GM19035 (cell line): ENCODE data around the gene TRIM22.
"Not testable (repeated sequence)": the region's sequence is repeated elsewhere in the genome, so short reads cannot be mapped to it uniquely, and the experiment has no call there.

Source experiments
- ATAC-seq: cut with Tn5 transposase; IDR thresholded peaks from one replicate; pipeline ENCODE4 v1.9.1; 2021; ENCODE audit not compliant: unreplicated experiment

TRIM22 gene

GRCh38 chr11:5690216-5690615, 626 bp downstream of the TRIM22 start:
- no peak for ATAC-seq

- no peak for ATAC-seq
These were observed 1.1 kb downstream of the TRIM22 start for GRCh38 chr11:5690736-5691135.

GRCh38 chr11:5691238-5691963, 1.8 kb downstream of the TRIM22 start:
- ATAC-seq, result not testable (repeated sequence)

- no peak for ATAC-seq
These were observed 2.4 kb downstream of the TRIM22 start for GRCh38 chr11:5691964-5692361.

GRCh38 chr11:5694642-5695041, 5.1 kb downstream of the TRIM22 start:
- ATAC-seq, result no peak

- ATAC-seq, result no peak
These were observed 6.0 kb downstream of the TRIM22 start for GRCh38 chr11:5695580-5695979.

GRCh38 chr11:5696210-5696609, 6.6 kb downstream of the TRIM22 start:
- ATAC-seq, result no peak

- no peak for ATAC-seq
These were observed 8.7 kb downstream of the TRIM22 start for GRCh38 chr11:5698281-5698680.

GRCh38 chr11:5700421-5701054, 10.9 kb downstream of the TRIM22 start:
- no peak for ATAC-seq

GRCh38 chr11:5701055-5701577, 11.5 kb downstream of the TRIM22 start:
- ATAC-seq, result no peak

- peak; percentile 61 for ATAC-seq
These were observed 14.3 kb downstream of the TRIM22 start for GRCh38 chr11:5703741-5704536.

- no peak for ATAC-seq
These were observed 16.1 kb downstream of the TRIM22 start for GRCh38 chr11:5705688-5706087.

- ATAC-seq, result peak; percentile 67
These were observed 22.9 kb downstream of the TRIM22 start for GRCh38 chr11:5712507-5712906.

GRCh38 chr11:5713695-5714094, 24.1 kb downstream of the TRIM22 start:
- ATAC-seq, result no peak

GRCh38 chr11:5716518-5716917, 26.9 kb downstream of the TRIM22 start:
- not testable (repeated sequence) for ATAC-seq

- ATAC-seq, result no peak
These were observed 30.3 kb downstream of the TRIM22 start for GRCh38 chr11:5719703-5720495.

GRCh38 chr11:5722622-5723021, 33.0 kb downstream of the TRIM22 start:
- no peak for ATAC-seq

GRCh38 chr11:5726351-5726750, 36.8 kb downstream of the TRIM22 start:
- no peak for ATAC-seq

- ATAC-seq, result no peak
These were observed 38.1 kb downstream of the TRIM22 start for GRCh38 chr11:5727691-5728090.

- ATAC-seq, result no peak
These were observed 46.8 kb downstream of the TRIM22 start, which contains the start of gene OR56B1 for GRCh38 chr11:5736396-5736795. Gene OR56B1 (plus strand): TSS chr11:5736448. CDS start chr11:5736517, 69 bp downstream.

GRCh38 chr11:5737091-5737490, 47.5 kb downstream of the TRIM22 start:
- no peak for ATAC-seq
